Fibroblast of lung (primary cell): ENCODE data around the gene LIN7C. TPM values are rescaled to one million over a fixed set of nuclear protein-coding genes. Genes with fewer than 3 reads are reported as not detected.
A peak's percentile ranks its signal among the peaks of the same experiment; 100 is the strongest.

Experiments used
- DNase-seq, 2 donors: peaks; one replicate each; pipeline versions ENCODE4 v3.0.0 to v3.0.0-alpha.2; 2010; ENCODE audit warnings: low read depth in 2 of 2
- H2AFZ ChIP-seq: 2 replicates; pipeline ENCODE4 v1.5.1; 2012; ENCODE audit warnings: low read length, control low read depth, inconsistent platforms
- H3K27ac ChIP-seq: 2 replicates; pipeline ENCODE4 v1.5.1; 2011; ENCODE audit warnings: low read length, control low read depth; ENCODE audit not compliant: insufficient read depth
- H3K27me3 ChIP-seq: 2 replicates; pipeline ENCODE4 v1.5.1; 2011; ENCODE audit warnings: mild to moderate bottlenecking, low read length; ENCODE audit not compliant: control insufficient read depth, insufficient read depth
- H3K36me3 ChIP-seq: 2 replicates; pipeline ENCODE4 v1.5.1; 2011; ENCODE audit warnings: low read length; ENCODE audit not compliant: control insufficient read depth, insufficient read depth
- H3K4me1 ChIP-seq: 2 replicates; pipeline ENCODE4 v1.5.1; 2011; ENCODE audit warnings: low read length; ENCODE audit not compliant: control insufficient read depth, insufficient read depth; ENCODE audit errors: extremely low read depth
- H3K4me2 ChIP-seq: 2 replicates; pipeline ENCODE4 v1.5.1; 2011; ENCODE audit warnings: low read length, control low read depth; ENCODE audit not compliant: insufficient read depth; ENCODE audit errors: extremely low read depth
- H3K4me3 ChIP-seq, 4 experiments: fragments of 200-600 bp in 1 of 4; sonication (generic) in 1 of 4; replicated peaks in 1 of 4; 2 replicates each; pipeline ENCODE4 v1.5.1; 2011 to 2016; ENCODE audit warnings: low read length in 4 of 4, low read depth in 3 of 4, mild to moderate bottlenecking in 3 of 4, control low read depth in 2 of 4, inconsistent platforms in 1 of 4, mixed read lengths in 1 of 4; ENCODE audit not compliant: insufficient read depth in 1 of 4; ENCODE audit errors: control extremely low read depth in 1 of 4
- H3K79me2 ChIP-seq: 2 replicates; pipeline ENCODE4 v1.5.1; 2012; ENCODE audit warnings: mild to moderate bottlenecking, low read length, inconsistent platforms; ENCODE audit not compliant: control insufficient read depth, insufficient read depth
- H3K9ac ChIP-seq: 2 replicates; pipeline ENCODE4 v1.5.1; 2011; ENCODE audit warnings: mild to moderate bottlenecking, low read length, control low read depth; ENCODE audit not compliant: insufficient read depth
- H3K9me3 ChIP-seq: 2 replicates; pipeline ENCODE4 v1.5.1; 2012; ENCODE audit warnings: low read depth, low read length; ENCODE audit not compliant: control insufficient read depth, insufficient read depth
- H4K20me1 ChIP-seq: 2 replicates; pipeline ENCODE4 v1.5.1; 2011; ENCODE audit warnings: low read length; ENCODE audit not compliant: control insufficient read depth, insufficient read depth; ENCODE audit errors: extremely low read depth
- CTCF ChIP-seq, 2 donors: IDR thresholded peaks in 1 of 2; conservative IDR thresholded peaks in 1 of 2; 1 replicate in 1 of 2; 2 replicates in 1 of 2; pipeline ENCODE4 v1.5.1; 2011 to 2012; ENCODE audit warnings: low read length in 2 of 2, control low read depth in 1 of 2, inconsistent platforms in 1 of 2, low read depth in 1 of 2, mild to moderate bottlenecking in 1 of 2
- EZH2 ChIP-seq: IDR thresholded peaks from 2 replicates; pipeline ENCODE4 v1.5.1; 2012; ENCODE audit warnings: low read length, control low read depth, mild to moderate bottlenecking; ENCODE audit errors: missing control alignments
- polyA plus RNA-seq, 2 donors: library from polyadenylated mRNA; depleted of rRNA in 1 of 2; stranded (reverse) in 1 of 2; unstranded in 1 of 2; fragments of >200 nt; gene quantifications; 2 replicates each; pipeline ENCODE4 v1.2.1, GENCODE V29; 2011 to 2012; ENCODE audit warnings: missing spikeins in 1 of 2
- total RNA-seq: library from RNA; depleted of rRNA; stranded (reverse); fragments of >200 nt; gene quantifications from 2 replicates; pipeline ENCODE4 v1.2.1, GENCODE V29; 2014

Gene LIN7C
- total and polyA plus RNA-seq, 2 donors (not counting 1 experiment from before 2014, with no cell fraction given): 43.2 to 62.6 TPM

DNA sequence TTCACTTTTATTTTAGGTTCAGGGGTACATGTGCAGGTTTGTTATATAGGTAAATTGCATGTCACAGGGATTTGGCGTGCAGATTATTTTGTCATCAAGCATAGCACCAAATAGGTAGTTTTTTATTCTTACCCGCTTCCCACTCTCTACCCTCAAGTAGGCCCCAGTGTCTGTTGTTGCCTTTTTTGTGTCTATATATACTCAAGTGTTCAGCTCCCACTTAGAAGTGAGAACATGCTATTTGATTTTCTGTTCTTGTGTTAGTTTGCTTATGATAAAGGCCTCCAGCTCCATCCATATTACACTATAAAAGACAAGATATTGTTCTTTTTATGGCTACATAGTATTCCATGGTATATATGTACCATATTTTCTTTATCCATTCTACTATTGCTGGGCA, 28.5 kb upstream of the LIN7C start:
- Histone ChIP-seq H3K4me2 (no peak overlapping the region), H2AFZ (no peak overlapping the region), H3K9me3 (no peaks in the 10 kb centered on the region), H3K36me3 (no peaks in the 10 kb centered on the region), H4K20me1 (no peaks in the 10 kb centered on the region), H3K27ac (no peak overlapping the region), H3K27me3 (no peaks in the 10 kb centered on the region), H3K9ac (no peak overlapping the region), H3K4me3 (no peak overlapping the region), H3K79me2 (no peaks in the 10 kb centered on the region), H3K4me1 (no peaks in the 10 kb centered on the region)
- TF ChIP-seq EZH2 (no peak), CTCF (conservative IDR thresholded peaks at IDR 0.05 in 1 of 2, IDR thresholded peaks at IDR 0.05 in 1 of 2; ENCODE audit: low read depth in 1 of 2, low read length in 2 of 2) (no peak)
- DNase-seq: no peak

DNA sequence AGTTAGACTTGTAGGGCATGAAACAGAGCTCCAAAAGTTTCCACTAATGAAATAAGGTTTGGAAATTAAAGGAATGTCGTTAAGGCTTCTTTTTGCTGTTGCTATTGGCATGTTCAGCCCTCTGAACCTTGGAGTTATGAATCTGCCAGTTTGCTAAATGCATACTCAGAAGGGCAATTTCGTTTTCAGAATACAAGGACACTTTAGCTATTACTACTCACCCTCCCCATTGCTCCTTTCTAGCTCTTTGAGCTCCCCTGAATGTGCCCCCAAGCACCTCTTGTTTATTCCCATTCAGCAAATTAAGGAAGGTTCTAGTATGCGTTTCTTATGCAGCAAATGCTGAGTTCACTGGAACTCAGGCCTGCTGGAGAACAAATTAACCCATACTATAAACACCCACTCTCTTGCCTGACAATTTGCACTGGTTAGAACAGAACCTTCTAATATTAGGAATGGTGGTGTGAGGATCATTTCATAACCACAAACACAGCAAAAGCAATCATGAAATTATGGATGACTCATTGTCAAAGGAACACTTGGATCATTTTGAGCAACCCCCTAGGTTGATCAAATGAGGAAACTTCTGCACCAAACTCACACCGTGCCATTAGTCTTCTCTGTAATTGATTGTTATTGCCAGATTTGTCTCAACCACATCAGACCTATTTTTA, 26.2 kb upstream of the LIN7C start:
- Histone ChIP-seq H3K9me3 (no peaks in the 10 kb centered on the region), H3K4me3 (no peak overlapping the region), H3K9ac (no peak overlapping the region), H3K27ac (no peak overlapping the region), H3K36me3 (no peaks in the 10 kb centered on the region), H3K79me2 (no peaks in the 10 kb centered on the region), H4K20me1 (no peaks in the 10 kb centered on the region), H3K27me3 (no peaks in the 10 kb centered on the region), H3K4me1 (no peaks in the 10 kb centered on the region), H2AFZ (no peak overlapping the region), H3K4me2 (no peak overlapping the region)
- no peak for TF ChIP-seq CTCF (conservative IDR thresholded peaks at IDR 0.05 in 1 of 2, IDR thresholded peaks at IDR 0.05 in 1 of 2; ENCODE audit: low read depth in 1 of 2, low read length in 2 of 2)
- TF ChIP-seq EZH2: no peak
- DNase-seq: peak; percentile 5 to 34

GRCh38 chr11:27528712-27529111, 22.1 kb upstream of the LIN7C start:
- Histone ChIP-seq H3K36me3 (no peaks in the 10 kb centered on the region), H3K4me2 (no peak overlapping the region), H3K27me3 (no peaks in the 10 kb centered on the region), H4K20me1 (no peaks in the 10 kb centered on the region), H3K4me1 (no peaks in the 10 kb centered on the region), H3K79me2 (no peaks in the 10 kb centered on the region), H3K27ac (no peak overlapping the region), H3K9ac (no peak overlapping the region), H3K4me3 (no peak overlapping the region), H3K9me3 (no peaks in the 10 kb centered on the region), H2AFZ (no peak overlapping the region)
- DNase-seq: no peak
- no peak for TF ChIP-seq EZH2
- TF ChIP-seq CTCF (conservative IDR thresholded peaks at IDR 0.05 in 1 of 2, IDR thresholded peaks at IDR 0.05 in 1 of 2; ENCODE audit: low read depth in 1 of 2, low read length in 2 of 2): no peak
